Skeletal muscle tissue (tissue), 4 donors: ENCODE measurements around the gene NRL. TPM values are rescaled to one million over a fixed set of nuclear protein-coding genes. Genes with fewer than 3 reads are reported as not detected.
A peak's percentile ranks its signal among the peaks of the same experiment; 100 is the strongest.

Source experiments
- H3K27ac ChIP-seq: one replicate; pipeline ENCODE4 v1.7.0; 2013; ENCODE audit warnings: mild to moderate bottlenecking, low read depth, low read length, inconsistent platforms
- H3K27me3 ChIP-seq, 3 donors: one replicate each; pipeline ENCODE4 v1.7.0; 2013; ENCODE audit warnings: low read length in 3 of 3; ENCODE audit not compliant: control insufficient read depth in 3 of 3, insufficient read depth in 3 of 3
- H3K36me3 ChIP-seq, 3 donors: one replicate each; pipeline ENCODE4 v1.7.0; 2013; ENCODE audit warnings: low read length in 3 of 3; ENCODE audit not compliant: control insufficient read depth in 3 of 3, insufficient read depth in 3 of 3
- H3K4me1 ChIP-seq, 3 donors: one replicate each; pipeline ENCODE4 v1.7.0; 2013; ENCODE audit warnings: low read length in 3 of 3, mild to moderate bottlenecking in 3 of 3; ENCODE audit not compliant: control insufficient read depth in 3 of 3, insufficient read depth in 3 of 3
- H3K4me3 ChIP-seq, 3 donors: one replicate each; pipeline ENCODE4 v1.7.0; 2013; ENCODE audit warnings: low read length in 3 of 3
- H3K9ac ChIP-seq, 3 donors: one replicate each; pipeline ENCODE4 v1.7.0; 2013; ENCODE audit warnings: low read length in 3 of 3, mild to moderate bottlenecking in 3 of 3, moderate library complexity in 2 of 3, low read depth in 1 of 3
- H3K9me3 ChIP-seq, 3 donors: one replicate each; pipeline ENCODE4 v1.7.0; 2013; ENCODE audit warnings: low read length in 3 of 3; ENCODE audit not compliant: control insufficient read depth in 3 of 3
- total RNA-seq: library from RNA; depleted of rRNA; stranded (reverse); fragments of >200 nt; gene quantifications from one replicate; pipeline ENCODE4 v1.2.3, GENCODE V29; 2014
- donor health status: Osteomylitis.

Gene NRL
- total RNA-seq, 1 donor from 2014 or later, result 2.1 TPM

DNA sequence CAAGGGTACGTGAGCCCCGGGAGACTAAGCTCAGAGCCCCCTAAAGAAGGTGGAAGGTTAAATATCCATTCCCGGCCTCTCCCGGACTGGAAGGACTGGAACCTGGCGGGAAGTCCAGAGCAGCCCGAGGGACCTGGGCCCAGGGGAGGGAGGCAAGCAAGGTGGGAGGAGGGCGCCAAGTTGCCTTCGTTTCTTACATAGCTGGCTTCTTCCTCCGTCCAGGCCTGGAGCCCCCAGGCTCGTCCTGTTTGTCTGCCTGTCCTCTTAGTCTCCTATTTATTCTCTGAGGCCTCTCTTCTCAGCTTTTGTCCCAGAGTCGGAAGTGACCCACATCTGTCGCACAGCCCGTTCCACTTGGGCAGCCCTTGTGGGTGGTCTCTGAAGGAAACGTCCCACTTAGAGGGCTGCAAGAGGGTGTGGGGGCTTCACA lies 19.9 kb downstream of the NRL start:
- Histone ChIP-seq H3K36me3 (no peaks in the 10 kb centered on the region), H3K9ac (peak overlapping the region; percentile 79 to 85 (median 83)), H3K4me3 (peak overlapping the region; percentile 76 to 80 (median 79)), H3K27me3 (no peaks in the 10 kb centered on the region), H3K9me3 (no peaks in the 10 kb centered on the region), H3K4me1 (peaks cover 23 to 36% (median 33%) of the 10 kb centered on the region in 3 donors), H3K27ac (peak overlapping the region; percentile 74)

DNA sequence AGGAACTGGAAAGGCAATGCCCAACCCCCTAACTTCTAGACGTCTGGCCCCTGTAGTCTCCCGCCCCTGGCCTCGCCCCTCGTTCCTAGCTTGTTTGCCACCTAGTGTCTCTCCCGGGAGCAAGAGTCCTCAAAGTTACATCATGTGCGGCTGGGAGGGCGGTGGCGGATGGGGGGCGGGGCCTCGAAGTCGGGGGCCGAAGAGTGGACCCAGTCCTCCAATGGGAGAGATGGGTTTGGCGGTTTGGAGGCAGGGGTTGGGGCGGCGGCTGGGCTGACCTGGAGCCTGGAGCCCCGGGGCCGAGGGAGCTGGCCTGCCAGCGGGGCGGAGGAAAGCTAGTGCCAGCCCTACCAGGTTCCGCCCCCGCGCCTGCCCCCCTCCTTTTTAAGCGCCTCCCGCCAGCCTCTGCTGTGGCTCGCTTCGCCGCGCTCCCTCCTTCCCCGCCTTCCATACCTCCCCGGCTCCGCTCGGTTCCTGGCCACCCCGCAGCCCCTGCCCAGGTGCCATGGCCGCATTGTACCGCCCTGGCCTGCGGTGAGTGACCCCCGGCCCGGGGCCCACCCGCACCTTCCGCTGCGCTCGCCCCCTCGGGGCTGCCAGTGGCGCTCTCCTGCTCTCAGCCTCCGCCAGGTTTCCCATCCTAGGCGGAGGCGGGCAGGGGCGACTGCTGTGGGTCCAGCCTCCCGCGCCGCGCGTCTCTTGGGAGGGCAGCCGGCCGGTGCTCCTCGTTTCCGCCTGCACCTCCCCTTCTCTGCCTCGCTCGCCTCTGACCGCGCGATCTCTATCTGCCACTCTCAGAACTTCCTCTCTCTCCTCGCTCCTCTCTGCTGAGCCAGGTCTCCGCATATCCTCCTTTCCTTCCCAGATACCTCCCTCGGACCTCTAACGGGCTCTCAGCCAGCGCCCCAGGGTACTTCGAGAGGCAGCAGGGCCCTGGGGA lies 20.6 kb downstream of the NRL start, which contains the start of gene PCK2:
Gene PCK2 (plus strand): TSS at position 411 of the 940 bp plus-strand sequence. CDS start 95 bp downstream, at position 506.
- H3K27me3 ChIP-seq, result no peaks in the 10 kb centered on the region
- H3K9me3 ChIP-seq, result no peaks in the 10 kb centered on the region
- H3K27ac ChIP-seq, result peak within 1 kb of the TSS; percentile 74
- H3K4me3 ChIP-seq, result peak within 1 kb of the TSS; percentile 76 to 80 (median 79)
- no peaks in the 10 kb centered on the region for H3K36me3 ChIP-seq
- peak within 1 kb of the TSS; percentile 79 to 85 (median 83) for H3K9ac ChIP-seq
- H3K4me1 ChIP-seq, result peaks cover 23 to 36% (median 31%) of the 10 kb centered on the region in 3 donors

DNA sequence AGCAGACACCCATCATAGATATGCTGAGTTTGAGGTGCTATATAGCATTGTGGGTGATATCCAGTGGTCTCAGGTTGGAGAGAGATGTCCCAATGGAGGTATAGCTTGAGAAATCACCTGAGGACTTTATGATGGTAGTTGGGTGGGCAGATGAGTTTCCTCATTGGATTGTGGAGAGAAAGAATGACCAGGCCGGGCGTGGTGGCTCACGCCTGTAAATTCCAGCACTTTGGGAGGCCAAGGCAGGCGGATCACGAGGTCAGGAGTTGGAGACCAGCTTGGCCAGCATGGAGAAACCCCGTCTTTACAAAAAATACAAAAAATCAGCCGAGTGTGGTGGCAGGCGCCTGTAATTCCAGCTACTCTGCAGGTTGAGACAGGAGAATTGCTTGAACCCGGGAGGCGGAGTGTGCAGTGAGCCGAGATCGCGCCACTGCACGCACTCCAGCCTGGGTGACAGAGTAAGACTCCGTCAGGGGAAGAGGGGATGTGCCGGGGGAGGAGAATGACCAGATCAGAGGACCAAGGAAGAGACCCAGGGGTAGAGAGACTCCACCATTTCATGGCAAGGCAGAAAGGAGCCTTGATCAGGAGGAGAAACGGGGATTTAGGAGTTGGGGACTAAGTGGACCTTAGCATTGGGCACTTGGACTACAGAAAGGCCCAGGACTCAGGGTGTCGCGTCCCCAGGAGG lies 21.4 kb downstream of the NRL start:
- peak overlapping the region; percentile 62 to 80 (median 79) for H3K4me3 ChIP-seq
- no peaks in the 10 kb centered on the region for H3K27me3 ChIP-seq
- H3K9ac ChIP-seq, result peak overlapping the region; percentile 57 to 85 (median 83)
- no peaks in the 10 kb centered on the region for H3K36me3 ChIP-seq
- H3K4me1 ChIP-seq, result peaks cover 23 to 31% (median 31%) of the 10 kb centered on the region in 3 donors
- no peaks in the 10 kb centered on the region for H3K9me3 ChIP-seq
- H3K27ac ChIP-seq, result peak overlapping the region; percentile 74

DNA sequence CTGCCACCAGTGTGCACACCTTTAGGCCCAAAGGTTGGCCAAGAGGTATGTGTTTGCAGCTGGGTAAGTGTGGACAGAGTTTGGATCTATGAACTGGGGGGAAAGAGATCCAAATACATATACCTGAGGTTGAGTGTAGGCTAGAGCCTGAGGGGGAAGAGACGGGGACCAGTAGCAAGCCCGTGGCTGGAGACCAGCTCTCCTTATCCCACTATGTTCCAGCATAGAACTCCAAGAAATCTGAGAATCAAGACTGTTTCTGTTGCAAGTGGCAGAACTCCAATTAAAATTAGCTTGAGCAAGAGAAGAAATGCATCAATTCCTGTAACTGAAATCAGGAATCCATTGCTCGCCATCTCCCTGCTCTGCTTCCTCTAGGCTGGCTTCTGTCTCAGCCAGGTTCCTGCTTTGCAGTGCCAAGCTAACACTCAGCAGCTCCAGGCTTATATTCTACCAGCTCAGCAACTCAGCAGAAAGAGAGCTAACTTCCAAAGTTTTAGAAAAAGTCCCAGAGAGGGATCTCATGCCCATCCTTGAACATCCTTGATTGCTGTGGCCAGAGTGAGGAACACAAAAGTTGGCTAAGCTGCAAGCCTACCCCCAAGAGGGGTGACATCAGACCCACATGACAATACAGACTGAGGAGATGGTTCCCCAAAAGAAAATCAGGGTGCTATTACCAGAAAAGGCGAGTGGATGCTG lies 22.1 kb downstream of the NRL start:
- Histone ChIP-seq H3K27ac (no peak overlapping the region), H3K27me3 (no peaks in the 10 kb centered on the region), H3K36me3 (no peaks in the 10 kb centered on the region), H3K9me3 (no peaks in the 10 kb centered on the region), H3K9ac (no peak overlapping the region), H3K4me3 (no peak overlapping the region), H3K4me1 (peaks cover 23 to 31% (median 31%) of the 10 kb centered on the region in 3 donors)

DNA sequence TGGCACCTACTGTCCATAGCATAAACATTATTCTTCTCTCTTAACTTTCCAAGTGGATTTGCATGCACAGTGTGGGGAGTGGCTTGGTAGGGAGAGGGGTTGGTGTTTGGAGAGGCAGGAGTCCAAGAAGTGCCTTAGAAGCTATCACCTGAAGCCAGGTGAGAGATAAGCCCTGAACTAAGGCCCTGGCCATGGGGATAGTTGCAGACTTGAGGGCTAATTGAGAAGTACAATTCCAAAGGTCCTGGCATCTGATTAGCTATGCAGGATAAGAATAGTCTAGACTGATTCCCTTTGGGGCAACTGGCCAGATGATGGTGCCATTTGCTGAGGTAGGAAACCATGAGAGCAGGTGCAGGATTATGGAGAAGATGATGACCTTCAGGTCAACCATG lies 22.6 kb downstream of the NRL start:
- peak overlapping the region in 1 of 3 donors; percentile 3 for H3K9ac ChIP-seq
- H3K9me3 ChIP-seq, result no peaks in the 10 kb centered on the region
- peaks cover 23 to 31% (median 31%) of the 10 kb centered on the region in 3 donors for H3K4me1 ChIP-seq
- no peak overlapping the region for H3K27ac ChIP-seq
- peak overlapping the region in 1 of 3 donors; percentile 35 for H3K4me3 ChIP-seq
- no peaks in the 10 kb centered on the region for H3K27me3 ChIP-seq
- H3K36me3 ChIP-seq, result no peaks in the 10 kb centered on the region

DNA sequence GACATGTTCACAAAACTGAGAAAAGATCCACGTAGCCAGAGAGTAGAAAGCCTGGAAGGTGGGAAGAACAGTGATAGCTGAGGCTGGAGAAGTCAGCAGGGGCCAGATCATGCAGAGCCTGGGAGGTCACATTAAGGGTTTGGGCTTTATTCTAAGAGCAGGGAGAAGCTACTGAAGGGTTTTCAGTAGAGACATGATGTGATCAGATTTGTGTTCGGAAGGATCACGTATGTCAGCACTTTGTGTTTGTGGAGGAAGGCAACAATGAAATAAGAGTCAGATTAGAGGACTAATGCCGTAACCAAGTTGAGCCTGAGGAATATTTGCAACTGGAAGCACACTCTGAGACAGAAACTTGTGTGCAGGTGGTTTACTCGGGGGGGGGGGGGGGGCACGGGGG lies 24.9 kb downstream of the NRL start:
- no peaks in the 10 kb centered on the region for H3K27me3 ChIP-seq
- no peak overlapping the region for H3K4me3 ChIP-seq
- no peaks in the 10 kb centered on the region for H3K9me3 ChIP-seq

DNA sequence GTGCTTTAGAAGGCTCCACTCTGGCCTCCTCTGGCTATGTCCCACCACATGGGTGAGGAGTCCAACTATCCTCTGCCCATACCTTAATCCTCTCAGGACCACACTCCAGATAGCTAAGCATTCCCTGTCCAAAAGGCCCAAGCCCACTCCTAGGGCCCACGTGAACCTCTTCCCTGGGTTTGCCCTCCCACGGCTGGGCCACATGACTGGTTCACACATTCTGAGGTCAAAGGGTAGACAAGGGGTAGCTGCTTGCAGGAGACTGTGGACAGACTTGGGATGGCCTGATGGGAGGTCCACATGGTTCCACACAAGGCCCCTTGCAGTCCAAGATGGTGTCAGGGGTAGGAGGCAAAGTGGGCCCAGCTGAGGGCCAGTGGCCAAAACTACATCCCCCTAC lies 26.7 kb downstream of the NRL start:
- peaks cover 8 to 12% (median 10%) of the 10 kb centered on the region in 3 donors for H3K4me1 ChIP-seq
- no peak overlapping the region for H3K9ac ChIP-seq
- H3K27ac ChIP-seq, result no peak overlapping the region

More for the DNA sequence above, 24.9 kb downstream of the NRL start:
- no peaks in the 10 kb centered on the region for H3K36me3 ChIP-seq
- no peak overlapping the region for H3K9ac ChIP-seq
- H3K4me1 ChIP-seq, result peaks cover 19 to 25% (median 22%) of the 10 kb centered on the region in 3 donors
- H3K27ac ChIP-seq, result no peak overlapping the region

DNA sequence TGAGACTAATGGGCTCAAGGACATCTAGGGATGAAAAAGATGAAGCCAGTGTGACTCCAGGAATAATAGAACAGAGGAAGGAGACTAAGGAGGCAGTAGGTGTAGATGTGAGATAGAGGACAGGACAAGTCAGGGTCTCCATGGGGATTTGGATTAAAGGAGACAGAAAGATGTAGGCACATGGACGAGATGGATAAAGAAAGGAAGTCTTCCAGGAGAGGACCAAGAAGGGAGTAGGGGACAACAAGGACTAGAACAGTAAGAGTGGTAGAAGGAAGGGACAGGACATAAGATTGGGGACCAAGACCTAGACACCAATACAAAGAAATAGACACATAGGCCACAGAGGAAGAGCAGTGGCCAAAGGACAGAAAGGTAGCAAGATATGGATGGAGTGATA lies 27.7 kb downstream of the NRL start:
- H3K4me3 ChIP-seq, result no peak overlapping the region
- H3K4me1 ChIP-seq, result peaks cover 2 to 4% (median 3%) of the 10 kb centered on the region in 3 donors
- H3K9ac ChIP-seq, result no peak overlapping the region
- H3K36me3 ChIP-seq, result no peaks in the 10 kb centered on the region
- H3K9me3 ChIP-seq, result no peaks in the 10 kb centered on the region
- no peak overlapping the region for H3K27ac ChIP-seq
- H3K27me3 ChIP-seq, result peaks cover 0 to under 1% (median 0%) of the 10 kb centered on the region in 3 donors

More for the DNA sequence above, 26.7 kb downstream of the NRL start:
- H3K27me3 ChIP-seq, result no peaks in the 10 kb centered on the region
- H3K36me3 ChIP-seq, result no peaks in the 10 kb centered on the region
- no peak overlapping the region for H3K4me3 ChIP-seq
- no peaks in the 10 kb centered on the region for H3K9me3 ChIP-seq

DNA sequence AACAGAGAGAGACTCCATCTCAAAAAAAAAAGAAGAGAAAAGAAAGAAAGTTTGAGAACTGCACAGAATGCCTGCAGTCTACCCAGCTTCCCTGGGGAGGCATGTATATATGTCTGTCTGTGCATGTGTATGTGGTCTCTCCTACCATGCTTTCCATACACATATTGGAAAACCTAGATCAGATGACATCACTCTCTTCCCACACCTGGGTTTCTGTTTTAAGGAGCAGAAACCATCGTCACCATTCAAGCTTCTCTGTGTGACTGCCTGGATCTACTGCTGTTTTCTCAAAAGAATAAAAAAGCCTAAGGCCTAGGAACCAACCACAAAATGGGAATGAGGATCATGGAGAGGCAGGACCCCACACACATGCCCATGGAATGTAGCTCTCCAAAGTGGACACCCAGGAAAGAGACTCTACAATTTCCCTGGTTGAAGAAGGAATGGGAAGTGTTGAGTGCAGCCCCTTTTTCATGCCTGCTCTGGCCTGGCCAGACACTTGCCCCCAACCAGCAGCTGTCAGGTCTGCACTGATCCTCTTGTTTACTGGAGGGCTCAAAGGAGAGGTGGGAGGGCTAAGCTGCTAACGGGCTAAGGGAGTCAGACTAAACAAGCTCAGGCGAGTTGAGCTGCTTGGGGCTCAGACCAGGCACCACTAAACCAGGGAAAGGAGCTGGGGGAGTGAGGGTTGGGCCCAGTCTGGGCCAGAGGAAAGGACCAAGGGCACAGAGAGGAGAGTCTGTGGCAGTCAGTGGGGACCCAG lies 28.4 kb downstream of the NRL start:
- no peaks in the 10 kb centered on the region for H3K36me3 ChIP-seq
- H3K27me3 ChIP-seq, result peaks cover 0 to 4% (median 0%) of the 10 kb centered on the region in 3 donors

More for the DNA sequence above, 28.4 kb downstream of the NRL start:
- no peak overlapping the region for H3K27ac ChIP-seq
- H3K4me1 ChIP-seq, result peaks cover 0 to 5% (median 3%) of the 10 kb centered on the region in 3 donors
- no peaks in the 10 kb centered on the region for H3K9me3 ChIP-seq
- H3K4me3 ChIP-seq, result no peak overlapping the region
- H3K9ac ChIP-seq, result no peak overlapping the region
